Spleen (tissue), 13 donors: ENCODE data around the gene RNF17. TPM values are rescaled to one million over a fixed set of nuclear protein-coding genes. Genes with fewer than 3 reads are reported as not detected.

Source experiments
- DNase-seq: peaks from one replicate; pipeline ENCODE4 v3.0.0-alpha.2; 2020
- H3K27ac ChIP-seq, 8 donors: fragments of 200-600 bp; sonication (generic) in 7 of 8; 1 replicate in 4 of 8; 2 replicates in 4 of 8; pipeline versions ENCODE4 v1.5.0 to v1.8.0; 2016 to 2021; ENCODE audit warnings: inconsistent platforms in 4 of 8, mild to moderate bottlenecking in 4 of 8, moderate library complexity in 1 of 8
- H3K27me3 ChIP-seq, 7 donors: fragments of 200-600 bp; sonication (generic) in 6 of 7; replicated peaks in 1 of 7; 1 replicate in 4 of 7; 2 replicates in 3 of 7; pipeline versions ENCODE4 v1.5.0 to v1.8.0; 2016 to 2021; ENCODE audit warnings: inconsistent platforms in 3 of 7, mild to moderate bottlenecking in 1 of 7
- H3K36me3 ChIP-seq, 6 donors: fragments of 200-600 bp; sonication (generic) in 5 of 6; 1 replicate in 4 of 6; 2 replicates in 2 of 6; pipeline versions ENCODE4 v1.5.0 to v1.8.0; 2016 to 2021; ENCODE audit warnings: inconsistent platforms in 2 of 6
- H3K4me1 ChIP-seq, 6 donors: fragments of 200-600 bp; sonication (generic) in 5 of 6; 1 replicate in 3 of 6; 2 replicates in 3 of 6; pipeline versions ENCODE4 v1.5.0 to v1.8.0; 2016 to 2021; ENCODE audit warnings: inconsistent platforms in 3 of 6
- H3K4me3 ChIP-seq, 8 donors: fragments of 200-600 bp; sonication (generic) in 7 of 8; 1 replicate in 4 of 8; 2 replicates in 4 of 8; pipeline versions ENCODE4 v1.5.0 to v1.8.0; 2016 to 2021; ENCODE audit warnings: inconsistent platforms in 4 of 8, mild to moderate bottlenecking in 4 of 8, moderate library complexity in 2 of 8
- H3K9me3 ChIP-seq, 8 donors: fragments of 200-600 bp; sonication (generic) in 7 of 8; 1 replicate in 4 of 8; 2 replicates in 4 of 8; pipeline versions ENCODE4 v1.5.0 to v1.8.0; 2016 to 2021; ENCODE audit warnings: inconsistent platforms in 4 of 8
- CTCF ChIP-seq, 11 experiments: fragments of 200-600 bp in 7 of 11; fragments of 450-650 bp in 4 of 11; sonication (generic) in 4 of 11; IDR thresholded peaks in 8 of 11; conservative IDR thresholded peaks in 3 of 11; 1 replicate in 7 of 11; 2 replicates in 4 of 11; pipeline versions ENCODE4 v1.4.0 to v1.8.0; 2016 to 2021; ENCODE audit warnings: antibody characterized with exemption in 11 of 11, inconsistent platforms in 4 of 11, mild to moderate bottlenecking in 1 of 11
- POLR2A ChIP-seq, 3 donors: fragments of 450-650 bp; IDR thresholded peaks; one replicate each; pipeline ENCODE4 v1.5.1; 2017; ENCODE audit warnings: antibody characterized with exemption in 3 of 3, mild to moderate bottlenecking in 1 of 3
- POLR2AphosphoS5 ChIP-seq, 3 donors: sonication (generic); formaldehyde crosslinking; IDR thresholded peaks; one replicate each; pipeline ENCODE4 v1.5.1; 2017; ENCODE audit warnings: antibody characterized with exemption in 3 of 3
- WGBS, 5 donors: extraction: QIAGEN DNeasy Blood & Tissue Kit in 3 of 5; methylation state at CpG; one replicate each; pipeline versions ENCODE4 v1.1.5 to v1.1.7; 2013 to 2018; 5-methylcytosine and 5-hydroxymethylcytosine counted together
- intact Hi-C: fragments of 100-400 bp; cut with DNase I; formaldehyde crosslinking; loops from one replicate; pipeline ENCODE4 v1.15.0; 2023; ENCODE audit warnings: low total_unique reads
- long read RNA-seq, 2 donors: transcript quantifications; one replicate each; lab custom pipeline, GENCODE V29; 2026
- polyA plus RNA-seq, 3 donors: library from polyadenylated mRNA; stranded (reverse); fragments of 200-250 nt; gene quantifications; one replicate each; pipeline ENCODE4 v1.2.1, GENCODE V29; 2013
- total RNA-seq, 7 donors: library from RNA; depleted of rRNA in 3 of 7; stranded (reverse); fragments of >200 nt in 3 of 7; fragmentation: NEBNext Ultra II Directional in 4 of 7; extraction: Animal tissue kit (Norgen Biotek cat#: 25700) in 4 of 7; gene quantifications; one replicate each; pipeline versions ENCODE4 v1.1.0 to v1.2.1, GENCODE V29; 2016 to 2021
- donor health status: healthy with polysubstance abuse.
- donor health status: DM: no; HTN: no; CAD: no; lungs with moderate emphysema.
- donor health status: DM: no; HTN: no; CAD: no.
- donor health status: Bipolar disorder and iron deficiency.
- donor health status: healthy.
- donor health status: DM: no; HTN: no; CAD: no.
- donor health status: DM: yes; HTN: yes; CAD: no.

Gene RNF17, protein sequence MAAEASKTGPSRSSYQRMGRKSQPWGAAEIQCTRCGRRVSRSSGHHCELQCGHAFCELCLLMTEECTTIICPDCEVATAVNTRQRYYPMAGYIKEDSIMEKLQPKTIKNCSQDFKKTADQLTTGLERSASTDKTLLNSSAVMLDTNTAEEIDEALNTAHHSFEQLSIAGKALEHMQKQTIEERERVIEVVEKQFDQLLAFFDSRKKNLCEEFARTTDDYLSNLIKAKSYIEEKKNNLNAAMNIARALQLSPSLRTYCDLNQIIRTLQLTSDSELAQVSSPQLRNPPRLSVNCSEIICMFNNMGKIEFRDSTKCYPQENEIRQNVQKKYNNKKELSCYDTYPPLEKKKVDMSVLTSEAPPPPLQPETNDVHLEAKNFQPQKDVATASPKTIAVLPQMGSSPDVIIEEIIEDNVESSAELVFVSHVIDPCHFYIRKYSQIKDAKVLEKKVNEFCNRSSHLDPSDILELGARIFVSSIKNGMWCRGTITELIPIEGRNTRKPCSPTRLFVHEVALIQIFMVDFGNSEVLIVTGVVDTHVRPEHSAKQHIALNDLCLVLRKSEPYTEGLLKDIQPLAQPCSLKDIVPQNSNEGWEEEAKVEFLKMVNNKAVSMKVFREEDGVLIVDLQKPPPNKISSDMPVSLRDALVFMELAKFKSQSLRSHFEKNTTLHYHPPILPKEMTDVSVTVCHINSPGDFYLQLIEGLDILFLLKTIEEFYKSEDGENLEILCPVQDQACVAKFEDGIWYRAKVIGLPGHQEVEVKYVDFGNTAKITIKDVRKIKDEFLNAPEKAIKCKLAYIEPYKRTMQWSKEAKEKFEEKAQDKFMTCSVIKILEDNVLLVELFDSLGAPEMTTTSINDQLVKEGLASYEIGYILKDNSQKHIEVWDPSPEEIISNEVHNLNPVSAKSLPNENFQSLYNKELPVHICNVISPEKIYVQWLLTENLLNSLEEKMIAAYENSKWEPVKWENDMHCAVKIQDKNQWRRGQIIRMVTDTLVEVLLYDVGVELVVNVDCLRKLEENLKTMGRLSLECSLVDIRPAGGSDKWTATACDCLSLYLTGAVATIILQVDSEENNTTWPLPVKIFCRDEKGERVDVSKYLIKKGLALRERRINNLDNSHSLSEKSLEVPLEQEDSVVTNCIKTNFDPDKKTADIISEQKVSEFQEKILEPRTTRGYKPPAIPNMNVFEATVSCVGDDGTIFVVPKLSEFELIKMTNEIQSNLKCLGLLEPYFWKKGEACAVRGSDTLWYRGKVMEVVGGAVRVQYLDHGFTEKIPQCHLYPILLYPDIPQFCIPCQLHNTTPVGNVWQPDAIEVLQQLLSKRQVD (N-terminal part only)
- total RNA-seq (under 1 TPM in 2 of 7 donors, not detected in 5; 0.32 to 0.38 TPM), polyA plus RNA-seq (under 1 TPM in 2 of 3 donors, not detected in 1; 0.02 to 0.15 TPM)
- long read RNA-seq, donor 1: 0 reads
- long read RNA-seq, donor 2: 0 reads

DNA sequence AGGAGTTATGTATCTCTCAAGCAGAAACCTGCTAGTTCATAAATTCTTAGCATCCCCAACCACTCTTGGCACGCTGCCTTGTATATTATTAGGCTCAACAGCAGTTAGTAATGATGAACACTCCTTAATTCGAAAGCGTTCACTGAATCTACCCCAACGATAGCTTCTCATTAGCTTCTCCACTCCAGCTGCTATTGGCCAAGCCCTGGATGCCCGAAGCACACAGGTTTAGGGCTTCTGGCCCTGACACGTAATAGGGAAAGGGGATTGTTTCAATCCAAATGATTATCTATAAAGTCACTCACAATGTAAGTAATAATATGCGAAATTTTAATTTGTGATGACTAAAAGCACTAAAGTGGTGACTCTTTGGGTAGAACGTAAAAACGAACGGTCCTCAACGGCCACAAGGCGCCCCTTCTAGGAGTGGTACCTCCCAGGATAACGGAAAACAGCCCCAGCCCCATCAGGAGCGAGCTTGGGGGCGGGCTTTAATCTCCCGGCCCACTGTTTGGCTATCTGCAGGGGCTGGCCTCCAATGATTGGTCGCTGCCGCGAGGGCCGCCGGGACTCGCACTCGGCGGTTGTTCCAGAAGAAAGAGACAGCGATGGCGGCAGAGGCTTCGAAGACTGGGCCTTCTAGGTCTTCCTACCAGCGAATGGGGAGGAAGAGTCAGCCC, at the start of gene RNF17:
RNF17 (plus strand) TSS at position 574 of the 680 bp plus-strand sequence; CDS start at position 609, 35 bp downstream.
- intact Hi-C loops: no loop called here
- 92 to 94% (median 92%) methylated on average over 28 of the region's 28 CpGs for whole genome bisulfite sequencing, 5 donors
- no peak within 1 kb of the TSS for H3K27ac ChIP-seq
- no peak within 1 kb of the TSS for H3K4me3 ChIP-seq
- no peak for DNase-seq
- H3K4me1 ChIP-seq: no peaks in the 10 kb centered on the region
- H3K36me3 ChIP-seq: no peaks in the 10 kb centered on the region
- TF ChIP-seq CTCF (IDR thresholded peaks at IDR 0.05 in 8 of 11, conservative IDR thresholded peaks at IDR 0.05 in 3 of 11): no peak
- TF ChIP-seq POLR2A (IDR thresholded peaks at IDR 0.05): no peak
- no peak for TF ChIP-seq POLR2AphosphoS5 (IDR thresholded peaks at IDR 0.05)
- peaks cover 0 to 5% (median 0%) of the 10 kb centered on the region in 8 donors for H3K9me3 ChIP-seq
- peaks cover 0 to 4% (median 0%) of the 10 kb centered on the region in 7 donors for H3K27me3 ChIP-seq

- H3K9me3 ChIP-seq: no peaks in the 10 kb centered on the region
- no peak overlapping the region for H3K27ac ChIP-seq
- intact Hi-C loops: no loop called here
- TF ChIP-seq POLR2A (IDR thresholded peaks at IDR 0.05) (no peak), CTCF (IDR thresholded peaks at IDR 0.05 in 8 of 11, conservative IDR thresholded peaks at IDR 0.05 in 3 of 11) (no peak), POLR2AphosphoS5 (IDR thresholded peaks at IDR 0.05) (no peak)
- no peaks in the 10 kb centered on the region for H3K4me1 ChIP-seq
- 32 to 40% (median 36%) methylated on average over 5 of the region's 5 CpGs for WGBS, 5 donors
- no peak for DNase-seq
- peaks cover 0 to 7% (median 0%) of the 10 kb centered on the region in 7 donors for H3K27me3 ChIP-seq
- H3K36me3 ChIP-seq: no peaks in the 10 kb centered on the region
- no peak overlapping the region for H3K4me3 ChIP-seq
Measured at GRCh38 chr13:24716011-24716410, 48.0 kb upstream of the RNF17 start.

DNA sequence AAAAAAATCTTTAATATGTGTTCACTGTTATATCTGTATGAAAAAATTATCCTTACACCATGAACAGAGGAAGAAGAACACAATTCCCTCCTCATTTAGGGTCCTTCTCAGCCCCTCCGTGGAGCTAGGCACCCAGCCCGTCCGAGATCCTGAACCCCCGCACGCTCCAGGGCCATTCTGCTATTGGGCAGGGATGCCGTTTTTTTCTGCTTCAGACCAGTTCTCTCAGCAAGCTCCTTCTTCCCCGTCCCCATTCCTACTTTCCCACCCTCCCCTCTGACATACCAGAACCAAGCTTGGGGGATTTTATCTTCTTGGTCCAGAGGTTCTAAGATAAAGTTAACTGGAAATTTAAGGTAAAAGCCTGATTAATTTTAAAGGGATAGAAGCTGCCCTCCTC, 47.5 kb upstream of the RNF17 start:
- TF ChIP-seq POLR2AphosphoS5 (IDR thresholded peaks at IDR 0.05) (no peak), CTCF (IDR thresholded peaks at IDR 0.05 in 8 of 11, conservative IDR thresholded peaks at IDR 0.05 in 3 of 11) (no peak), POLR2A (IDR thresholded peaks at IDR 0.05) (no peak)
- Histone ChIP-seq H3K27me3 (peaks cover 0 to 7% (median 0%) of the 10 kb centered on the region in 7 donors), H3K27ac (no peak overlapping the region), H3K4me1 (no peaks in the 10 kb centered on the region), H3K4me3 (no peak overlapping the region), H3K9me3 (no peaks in the 10 kb centered on the region), H3K36me3 (no peaks in the 10 kb centered on the region)
- no peak for DNase-seq
- 75 to 83% (median 78%) methylated on average over 7 of the region's 7 CpGs for WGBS, 5 donors
- intact Hi-C loops: no loop called here
